Testis (tissue), 3 donors: ENCODE data around the gene OR7A5. TPM values are rescaled to one million over a fixed set of nuclear protein-coding genes. Genes with fewer than 3 reads are reported as not detected.

Source experiments
- DNase-seq: peaks from one replicate; pipeline ENCODE4 v3.0.0-alpha.2; 2019
- H3K27ac ChIP-seq, 2 donors: fragments of 200-600 bp; sonication (generic); one replicate each; pipeline ENCODE4 v1.5.1; 2019
- H3K27me3 ChIP-seq: fragments of 200-600 bp; sonication (generic); one replicate; pipeline ENCODE4 v1.5.1; 2019
- H3K36me3 ChIP-seq: fragments of 200-600 bp; sonication (generic); one replicate; pipeline ENCODE4 v1.5.1; 2017; ENCODE audit warnings: low read depth; ENCODE audit errors: missing control alignments
- H3K4me1 ChIP-seq: fragments of 200-600 bp; sonication (generic); one replicate; pipeline ENCODE4 v1.5.1; 2019
- H3K4me3 ChIP-seq, 2 donors: fragments of 200-600 bp; sonication (generic); one replicate each; pipeline ENCODE4 v1.5.1; 2017 to 2019
- H3K9me3 ChIP-seq: fragments of 200-600 bp; sonication (generic); one replicate; pipeline ENCODE4 v1.5.1; 2017
- CTCF ChIP-seq, 3 experiments: fragments of 450-650 bp in 2 of 3; fragments of 200-600 bp in 1 of 3; sonication (generic) in 1 of 3; IDR thresholded peaks; one replicate each; pipeline ENCODE4 v1.5.1; 2016 to 2019; ENCODE audit warnings: antibody characterized with exemption in 3 of 3, mild to moderate bottlenecking in 2 of 3, moderate library complexity in 1 of 3
- POLR2A ChIP-seq: fragments of 450-650 bp; IDR thresholded peaks from one replicate; pipeline ENCODE4 v1.6.1; 2017; ENCODE audit warnings: antibody characterized with exemption, mild to moderate bottlenecking, moderate library complexity
- WGBS, 2 donors: methylation state at CpG; one replicate each; pipeline ENCODE4 v1.1.5; 2018; 5-methylcytosine and 5-hydroxymethylcytosine counted together
- intact Hi-C: fragments of 100-400 bp; cut with DNase I; formaldehyde crosslinking; loops from one replicate; pipeline ENCODE4 v1.15.1; 2023; ENCODE audit warnings: low total_unique reads
- polyA plus RNA-seq: library from polyadenylated mRNA; stranded (reverse); fragments of 350-450 nt; fragmentation: Illumina TruSeq; extraction: RNeasy Lipid Tissue Mini Kit (QIAGEN cat#74804); gene quantifications from one replicate; pipeline ENCODE4 v1.2.3, GENCODE V29; 2014; ENCODE audit warnings: low read depth, low replicate concordance; ENCODE audit not compliant: insufficient read depth
- total RNA-seq, 2 donors: library from RNA; depleted of rRNA; stranded (reverse); fragments of >200 nt; gene quantifications; one replicate each; pipeline ENCODE4 v1.2.3, GENCODE V29; 2016

The OR7A5 gene
- total and polyA plus RNA-seq, 3 donors from 2014 or later = 3.3 to 4.3 (median 3.7) TPM

GRCh38 chr19:14843578-14843977, 8.6 kb upstream of the OR7A5 start:
- Histone ChIP-seq H3K9me3 (no peaks in the 10 kb centered on the region), H3K4me3 (no peak overlapping the region), H3K36me3 (no peaks in the 10 kb centered on the region), H3K27me3 (no peaks in the 10 kb centered on the region), H3K4me1 (no peaks in the 10 kb centered on the region), H3K27ac (no peak overlapping the region)
- DNase-seq = no peak
- WGBS, 2 donors = 48 to 50% methylated on average over 6 of the region's 6 CpGs
- TF ChIP-seq POLR2A = no peak
- no peak for TF ChIP-seq CTCF (IDR thresholded peaks at IDR 0.05)
- intact Hi-C loops = no loop called here

GRCh38 chr19:14843169-14843568, 8.2 kb upstream of the OR7A5 start:
- Histone ChIP-seq H3K4me1 (no peaks in the 10 kb centered on the region), H3K36me3 (no peaks in the 10 kb centered on the region), H3K4me3 (no peak overlapping the region), H3K9me3 (no peaks in the 10 kb centered on the region), H3K27me3 (no peaks in the 10 kb centered on the region), H3K27ac (no peak overlapping the region)
- intact Hi-C loops = no loop called here
- DNase-seq = no peak
- no peak for TF ChIP-seq POLR2A
- no peak for TF ChIP-seq CTCF (IDR thresholded peaks at IDR 0.05)
- 67 to 68% methylated on average over 2 of the region's 2 CpGs for WGBS, 2 donors

DNA sequence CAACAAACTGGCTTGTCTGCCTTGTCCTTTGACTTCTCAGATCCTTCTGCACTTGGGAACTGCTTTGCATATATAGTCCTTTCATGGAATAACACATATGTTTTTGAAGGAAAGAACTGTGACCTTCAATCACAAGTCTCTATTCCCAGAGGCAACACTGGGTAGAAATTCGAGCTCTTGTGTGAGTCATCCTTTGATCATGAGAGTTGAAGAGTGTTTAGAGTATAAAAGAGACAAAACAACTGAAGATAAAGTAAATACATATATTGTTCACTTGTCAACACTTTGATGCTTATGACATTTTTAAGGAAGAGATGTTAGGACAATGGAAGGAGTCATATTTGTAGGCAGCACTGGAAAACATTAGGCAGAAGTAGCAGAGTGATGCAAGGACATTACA, 5.2 kb upstream of the OR7A5 start:
- Histone ChIP-seq H3K4me1 (peaks cover 8% of the 10 kb centered on the region), H3K4me3 (no peak overlapping the region), H3K9me3 (no peaks in the 10 kb centered on the region), H3K27ac (no peak overlapping the region), H3K36me3 (no peaks in the 10 kb centered on the region), H3K27me3 (no peaks in the 10 kb centered on the region)
- intact Hi-C loops = no loop called here
- no peak for DNase-seq
- 51 to 59% methylated on average over 1 of the region's 1 CpG for WGBS, 2 donors
- TF ChIP-seq POLR2A (no peak), CTCF (IDR thresholded peaks at IDR 0.05) (no peak)

GRCh38 chr19:14837391-14837790, 2.4 kb upstream of the OR7A5 start:
- H3K4me1 ChIP-seq = peaks cover 8% of the 10 kb centered on the region
- intact Hi-C loops = no loop called here
- WGBS, 2 donors = 53 to 58% methylated on average over 4 of the region's 4 CpGs
- no peak overlapping the region for H3K27ac ChIP-seq
- no peak overlapping the region for H3K4me3 ChIP-seq
- H3K9me3 ChIP-seq = no peaks in the 10 kb centered on the region
- DNase-seq = peak; percentile 48
- TF ChIP-seq CTCF (IDR thresholded peaks at IDR 0.05) (no peak), POLR2A (no peak)
- H3K36me3 ChIP-seq = no peaks in the 10 kb centered on the region
- no peaks in the 10 kb centered on the region for H3K27me3 ChIP-seq

DNA sequence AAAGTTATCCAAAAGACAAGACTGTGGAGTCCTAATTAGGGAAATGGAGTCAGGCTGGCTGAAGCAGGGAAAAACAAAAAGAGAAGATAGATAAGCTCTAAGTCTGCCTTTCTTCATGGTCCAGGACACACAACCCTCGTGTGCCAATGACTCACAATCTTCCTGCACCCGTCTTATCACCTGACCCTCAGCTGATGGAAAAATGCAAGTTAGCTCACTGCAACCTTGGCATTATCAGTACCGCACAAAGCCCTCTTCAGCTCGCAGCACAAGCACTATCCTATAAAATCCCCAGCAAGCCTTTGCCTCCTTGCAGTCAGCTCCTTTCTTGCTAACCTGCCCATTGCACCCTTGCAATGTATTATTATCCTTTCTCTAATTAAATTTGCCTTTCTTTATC, 4.3 kb downstream of the OR7A5 start:
- intact Hi-C loops = no loop called here
- Histone ChIP-seq H3K9me3 (no peaks in the 10 kb centered on the region), H3K27ac (peak overlapping the region in 1 of 2 donors; percentile 67), H3K27me3 (no peaks in the 10 kb centered on the region), H3K4me3 (no peak overlapping the region), H3K36me3 (no peaks in the 10 kb centered on the region), H3K4me1 (peaks cover 5% of the 10 kb centered on the region)
- TF ChIP-seq POLR2A (no peak), CTCF (IDR thresholded peaks at IDR 0.05) (no peak)
- 45 to 52% methylated on average over 4 of the region's 4 CpGs for WGBS, 2 donors
- peak; percentile 85 for DNase-seq
